Stomach (tissue), 4 donors: ENCODE measurements around the gene LYRM4.

Source experiments
- POLR2A ChIP-seq, 4 donors: fragments of 450-650 bp; IDR thresholded peaks; one replicate each; pipeline ENCODE4 v1.6.1; 2016; ENCODE audit warnings: antibody characterized with exemption in 4 of 4, control low read depth in 2 of 4, mild to moderate bottlenecking in 1 of 4, moderate library complexity in 1 of 4
- POLR2AphosphoS5 ChIP-seq, 3 donors: sonication (generic); formaldehyde crosslinking; IDR thresholded peaks; one replicate each; pipeline ENCODE4 v1.6.1; 2016; ENCODE audit warnings: antibody characterized with exemption in 3 of 3

- TF ChIP-seq POLR2A (IDR thresholded peaks at IDR 0.05) (no peak), POLR2AphosphoS5 (IDR thresholded peaks at IDR 0.05) (no peak)
Observed at GRCh38 chr6:5141046-5141445, 119.7 kb downstream of the LYRM4 start.
